Esophagus (tissue), 2 donors: ENCODE data around the gene PYY. TPM values are rescaled to one million over a fixed set of nuclear protein-coding genes. Genes with fewer than 3 reads are reported as not detected.
"Not testable (repeated sequence)": the region's sequence is repeated elsewhere in the genome, so short reads cannot be mapped to it uniquely, and the experiment has no call there.

Experiments
- H3K27ac ChIP-seq, 2 donors: one replicate each; pipeline ENCODE4 v1.5.1; 2013; ENCODE audit warnings: low read depth in 2 of 2, mild to moderate bottlenecking in 2 of 2, inconsistent platforms in 1 of 2, low read length in 1 of 2, moderate library complexity in 1 of 2
- H3K27me3 ChIP-seq, 2 donors: one replicate each; pipeline ENCODE4 v1.6.1; 2013; ENCODE audit warnings: low read length in 2 of 2, control low read depth in 1 of 2, mild to moderate bottlenecking in 1 of 2; ENCODE audit not compliant: insufficient read depth in 2 of 2, control insufficient read depth in 1 of 2
- H3K36me3 ChIP-seq, 2 donors: one replicate each; pipeline ENCODE4 v1.6.1; 2013; ENCODE audit warnings: low read length in 1 of 2; ENCODE audit not compliant: control insufficient read depth in 2 of 2, insufficient read depth in 2 of 2
- H3K4me1 ChIP-seq, 2 donors: one replicate each; pipeline ENCODE4 v1.6.1; 2013; ENCODE audit warnings: low read length in 1 of 2; ENCODE audit not compliant: control insufficient read depth in 2 of 2, insufficient read depth in 2 of 2
- H3K4me3 ChIP-seq, 2 donors: one replicate each; pipeline ENCODE4 v1.5.1; 2013; ENCODE audit warnings: low read length in 2 of 2, mild to moderate bottlenecking in 2 of 2, low read depth in 1 of 2, moderate library complexity in 1 of 2
- H3K9me3 ChIP-seq, 2 donors: one replicate each; pipeline ENCODE4 v1.6.1; 2013; ENCODE audit warnings: mild to moderate bottlenecking in 2 of 2, low read depth in 1 of 2, low read length in 1 of 2, moderate library complexity in 1 of 2; ENCODE audit not compliant: control insufficient read depth in 2 of 2, insufficient read depth in 1 of 2
- WGBS, 2 donors: extraction: QIAGEN DNeasy Blood & Tissue Kit; methylation state at CpG; one replicate each; pipeline ENCODE4 v1.1.7; 2013; 5-methylcytosine and 5-hydroxymethylcytosine counted together
- polyA plus RNA-seq, 2 donors: library from polyadenylated mRNA; stranded (reverse); fragments of 200-250 nt; gene quantifications; one replicate each; pipeline ENCODE4 v1.2.3, GENCODE V29; 2013
- donor health status: healthy with polysubstance abuse.
- donor health status: Bipolar disorder and iron deficiency.

Gene PYY
- polyA plus RNA-seq, 2 donors = not detected

- Histone ChIP-seq H3K4me1 (peaks cover 5 to 7% of the 10 kb centered on the region in 2 donors), H3K4me3 (no peak overlapping the region), H3K36me3 (no peaks in the 10 kb centered on the region), H3K9me3 (no peaks in the 10 kb centered on the region), H3K27ac (no peak overlapping the region), H3K27me3 (peaks cover 0 to 5% of the 10 kb centered on the region in 2 donors)
- WGBS, 2 donors = 79 to 89% methylated on average over 2 of the region's 2 CpGs
Measured at GRCh38 chr17:43982171-43982570, 28.4 kb upstream of the PYY start.

GRCh38 chr17:43979671-43980070, 25.9 kb upstream of the PYY start:
- Histone ChIP-seq H3K36me3 (no peaks in the 10 kb centered on the region), H3K9me3 (no peaks in the 10 kb centered on the region), H3K27me3 (peaks cover 0 to 5% of the 10 kb centered on the region in 2 donors), H3K27ac (no peak overlapping the region), H3K4me1 (peaks cover 5 to 7% of the 10 kb centered on the region in 2 donors), H3K4me3 (no peak overlapping the region)
- 88% methylated on average over 4 of the region's 4 CpGs for WGBS, 2 donors

GRCh38 chr17:43979011-43979410, 25.3 kb upstream of the PYY start:
- Histone ChIP-seq H3K9me3 (no peaks in the 10 kb centered on the region), H3K36me3 (no peaks in the 10 kb centered on the region), H3K27me3 (peaks cover 0 to 5% of the 10 kb centered on the region in 2 donors), H3K4me3 (no peak overlapping the region), H3K27ac (no peak overlapping the region), H3K4me1 (peaks cover 5 to 7% of the 10 kb centered on the region in 2 donors)
- 54 to 68% methylated on average over 7 of the region's 7 CpGs for WGBS, 2 donors

- Histone ChIP-seq H3K27me3 (peaks cover 0 to 1% of the 10 kb centered on the region in 2 donors), H3K36me3 (no peaks in the 10 kb centered on the region), H3K4me1 (no peaks in the 10 kb centered on the region), H3K27ac (no peak overlapping the region), H3K4me3 (no peak overlapping the region), H3K9me3 (no peaks in the 10 kb centered on the region)
- WGBS, 2 donors = 76 to 80% methylated on average over 2 of the region's 2 CpGs
Measured at GRCh38 chr17:43978078-43978477, 24.3 kb upstream of the PYY start.

- Histone ChIP-seq H3K36me3 (no peaks in the 10 kb centered on the region), H3K4me1 (no peaks in the 10 kb centered on the region), H3K27me3 (peaks cover 0 to 2% of the 10 kb centered on the region in 2 donors), H3K9me3 (no peaks in the 10 kb centered on the region), H3K4me3 (no peak overlapping the region), H3K27ac (no peak overlapping the region)
- 75 to 76% methylated on average over 9 of the region's 9 CpGs for WGBS, 2 donors
Measured at GRCh38 chr17:43976963-43977837, 23.5 kb upstream of the PYY start.

GRCh38 chr17:43975898-43976297, 22.2 kb upstream of the PYY start:
- no peaks in the 10 kb centered on the region for H3K4me1 ChIP-seq
- no peaks in the 10 kb centered on the region for H3K36me3 ChIP-seq
- 87 to 90% methylated on average over 21 to 22 of the region's 27 CpGs for WGBS, 2 donors
- no peaks in the 10 kb centered on the region for H3K9me3 ChIP-seq
- H3K4me3 ChIP-seq = no peak overlapping the region
- peaks cover 0 to 2% of the 10 kb centered on the region in 2 donors for H3K27me3 ChIP-seq
- no peak overlapping the region for H3K27ac ChIP-seq

- Histone ChIP-seq H3K4me3 (no peak overlapping the region), H3K9me3 (no peaks in the 10 kb centered on the region), H3K27me3 (peaks cover 0 to 2% of the 10 kb centered on the region in 2 donors), H3K27ac (no peak overlapping the region), H3K4me1 (no peaks in the 10 kb centered on the region), H3K36me3 (no peaks in the 10 kb centered on the region)
- 65% methylated on average over 14 of the region's 14 CpGs for WGBS, 2 donors
Measured at GRCh38 chr17:43974382-43975266, 20.9 kb upstream of the PYY start.

- H3K27me3 ChIP-seq, H3K9me3 ChIP-seq, H3K4me3 ChIP-seq, H3K4me1 ChIP-seq, H3K36me3 ChIP-seq, H3K27ac ChIP-seq: not testable (repeated sequence)
- WGBS, 2 donors = 86 to 87% methylated on average over 22 of the region's 22 CpGs
Measured at GRCh38 chr17:43972444-43973212, 18.9 kb upstream of the PYY start.

GRCh38 chr17:43971436-43971835, 17.7 kb upstream of the PYY start:
- not testable (repeated sequence) for H3K36me3 ChIP-seq, H3K27me3 ChIP-seq, H3K4me1 ChIP-seq, H3K9me3 ChIP-seq, H3K27ac ChIP-seq, H3K4me3 ChIP-seq
- 50 to 60% methylated on average over 2 of the region's 2 CpGs for WGBS, 2 donors
